GM21526 (cell line): ENCODE data around the gene ZBTB8A.
"Not testable (repeated sequence)": the region's sequence is repeated elsewhere in the genome, so short reads cannot be mapped to it uniquely, and the experiment has no call there.

Experiments
- ATAC-seq: cut with Tn5 transposase; IDR thresholded peaks from one replicate; pipeline ENCODE4 v1.9.1; 2021; ENCODE audit warnings: moderate library complexity; ENCODE audit not compliant: unreplicated experiment, low FRiP score

Gene ZBTB8A

DNA sequence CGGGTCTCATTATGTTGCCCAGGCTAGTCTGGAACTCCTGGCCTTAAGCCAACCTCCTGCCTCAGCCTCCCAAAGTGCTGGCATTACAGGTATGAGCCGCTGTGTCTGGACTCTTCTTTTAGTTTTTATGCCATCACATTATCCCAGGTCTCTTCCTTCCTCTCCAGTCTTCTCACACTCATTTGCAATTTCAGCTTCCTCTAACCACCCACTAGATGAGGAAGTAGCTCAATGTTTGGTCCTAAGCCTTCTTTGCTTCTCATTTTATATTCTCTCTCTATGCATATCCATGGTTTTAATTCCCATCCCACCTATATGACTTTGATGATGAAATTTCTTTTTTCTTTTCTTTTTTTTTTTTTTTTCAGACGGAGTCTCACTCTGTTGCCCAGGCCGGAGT is 3.1 kb upstream of the ZBTB8A start:
- no peak for ATAC-seq

- ATAC-seq: no peak
Measured at GRCh38 chr1:32536764-32537163, 2.5 kb upstream of the ZBTB8A start.

DNA sequence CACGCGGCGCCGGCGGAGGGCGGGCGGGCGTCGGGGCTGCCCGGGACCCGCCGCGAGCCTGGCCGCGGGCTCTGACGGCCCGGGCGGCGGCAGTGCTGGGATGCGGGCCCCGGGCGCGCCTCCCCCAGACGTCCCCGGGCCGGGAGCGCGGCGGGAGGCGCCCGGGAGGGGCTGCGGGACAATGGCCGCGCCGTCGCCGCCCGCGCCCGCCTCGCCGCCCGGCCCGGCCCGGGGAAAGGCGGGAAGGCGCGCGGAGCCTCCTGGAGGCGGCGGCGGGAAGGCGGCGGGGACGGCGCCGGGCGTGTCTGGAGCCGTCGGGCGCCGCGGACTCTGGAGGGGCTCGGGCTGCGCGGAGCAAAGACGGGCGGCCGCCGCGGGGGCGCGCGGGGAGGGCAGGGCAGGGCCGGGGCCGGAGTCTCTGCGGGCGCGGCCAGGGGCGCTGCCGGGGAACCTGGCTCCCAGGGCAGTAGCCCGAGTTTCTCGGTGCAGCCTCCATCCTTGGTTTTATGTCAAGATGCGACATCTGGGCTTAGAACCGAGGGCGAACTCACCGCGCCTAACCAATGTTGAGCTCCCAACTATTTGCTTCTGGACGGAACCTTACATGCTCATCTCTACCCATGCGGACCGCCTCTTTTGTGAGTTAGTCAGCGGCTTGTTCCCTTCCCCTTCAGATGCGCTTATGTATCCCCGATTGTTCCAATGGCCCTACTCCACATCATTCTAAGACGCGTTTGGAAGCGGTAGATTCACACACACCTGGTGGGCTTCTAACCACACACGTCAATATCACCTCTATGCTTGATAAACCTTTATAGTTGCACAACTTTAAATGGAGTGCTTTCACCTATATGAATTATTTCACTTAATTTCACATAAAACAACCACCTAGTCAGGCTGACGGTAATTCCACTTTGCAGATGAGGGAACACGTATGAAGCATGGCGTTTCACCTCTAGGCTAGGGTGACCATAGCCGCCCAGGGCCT is 651 bp downstream of the ZBTB8A start:
- no peak for ATAC-seq

DNA sequence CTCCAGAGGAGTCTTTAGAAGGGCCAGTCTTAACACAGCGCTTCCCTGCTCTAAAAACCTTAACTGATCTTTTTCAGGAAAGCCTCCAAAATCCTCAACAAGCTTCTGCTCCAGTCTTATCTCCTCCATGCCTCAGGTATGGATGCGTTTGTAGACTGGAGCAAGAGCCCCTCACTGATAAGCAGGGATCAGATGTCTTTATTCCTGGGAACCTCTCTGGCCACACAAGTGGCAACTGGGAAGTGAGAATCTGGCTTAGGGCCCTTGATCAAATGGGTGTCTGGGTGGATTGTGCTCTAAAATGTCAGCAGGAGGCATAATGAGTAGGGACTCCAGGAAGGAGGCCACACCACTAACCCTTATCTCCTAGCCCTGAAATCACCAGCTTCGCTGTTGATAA is 1.4 kb downstream of the ZBTB8A start:
- ATAC-seq: no peak

DNA sequence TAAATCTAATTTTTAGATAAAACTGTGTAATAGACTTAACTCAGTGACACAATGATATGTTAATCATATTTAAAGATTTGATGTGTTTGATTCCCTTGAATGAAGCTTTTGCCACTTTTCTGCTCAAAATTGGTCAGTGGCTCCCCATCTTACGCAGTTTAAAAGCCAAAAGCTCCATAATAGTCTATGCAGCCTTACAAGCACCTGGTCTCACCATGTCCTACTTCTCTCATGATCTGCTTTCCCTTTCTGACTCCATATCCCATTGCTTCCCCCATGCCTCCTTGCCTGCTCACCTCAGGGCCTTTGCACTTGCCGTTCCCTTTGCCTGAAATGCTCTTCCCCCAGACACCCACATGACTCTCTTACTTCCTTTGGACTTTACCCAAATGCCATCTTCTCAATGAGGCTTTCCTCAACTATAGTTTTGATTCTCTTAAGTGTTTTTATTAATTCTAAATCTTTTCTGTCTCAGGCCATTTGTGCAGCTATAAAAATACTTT is 1.9 kb downstream of the ZBTB8A start:
- ATAC-seq: no peak

GRCh38 chr1:32546611-32547010 is 7.4 kb downstream of the ZBTB8A start:
- ATAC-seq: no peak

DNA sequence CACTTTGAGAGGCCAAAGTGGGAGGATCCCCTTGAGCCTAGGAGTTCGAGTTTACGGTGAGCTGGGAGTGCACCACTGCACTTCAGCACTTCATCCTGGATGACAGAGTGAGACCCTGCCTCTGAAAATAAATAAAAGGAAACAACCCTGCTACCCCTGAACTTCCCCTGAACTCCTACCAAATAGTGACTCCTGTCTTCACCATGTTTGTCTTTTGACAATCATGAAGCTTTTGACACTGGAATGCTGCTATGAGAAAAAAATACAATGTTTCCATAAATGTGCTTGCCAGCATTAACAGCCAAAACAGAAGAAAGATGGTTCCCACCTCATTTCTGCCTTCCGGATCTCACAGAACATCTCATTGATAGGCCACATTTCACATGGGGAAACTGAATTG is 10.4 kb downstream of the ZBTB8A start:
- ATAC-seq: no peak

- ATAC-seq: no peak
Measured at GRCh38 chr1:32554288-32554687, 15.1 kb downstream of the ZBTB8A start.

GRCh38 chr1:32557035-32557434 is 17.8 kb downstream of the ZBTB8A start:
- not testable (repeated sequence) for ATAC-seq

DNA sequence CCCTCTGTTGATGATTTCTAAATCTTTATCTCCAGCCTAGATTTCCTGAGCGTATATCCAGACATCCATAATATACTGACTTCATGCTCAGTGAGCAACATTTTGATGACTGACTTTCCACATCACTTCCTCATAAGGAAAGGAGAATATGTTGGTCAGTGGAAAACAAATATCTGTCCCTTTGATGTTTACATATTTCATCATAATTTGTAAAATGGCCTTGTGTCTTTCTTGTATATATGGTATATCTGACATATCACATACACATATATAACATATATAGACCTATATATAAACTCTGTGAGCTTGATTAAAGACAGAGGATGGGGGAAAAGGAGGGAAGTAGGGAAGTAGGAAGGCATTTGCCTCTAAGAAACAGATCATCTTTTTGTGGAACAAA is 18.6 kb downstream of the ZBTB8A start:
- ATAC-seq: no peak

- no peak for ATAC-seq
Measured at GRCh38 chr1:32568929-32569328, 29.7 kb downstream of the ZBTB8A start.

- ATAC-seq: no peak
Measured at GRCh38 chr1:32580348-32581017, 41.3 kb downstream of the ZBTB8A start.

GRCh38 chr1:32592943-32593342 is 53.7 kb downstream of the ZBTB8A start:
- no peak for ATAC-seq

DNA sequence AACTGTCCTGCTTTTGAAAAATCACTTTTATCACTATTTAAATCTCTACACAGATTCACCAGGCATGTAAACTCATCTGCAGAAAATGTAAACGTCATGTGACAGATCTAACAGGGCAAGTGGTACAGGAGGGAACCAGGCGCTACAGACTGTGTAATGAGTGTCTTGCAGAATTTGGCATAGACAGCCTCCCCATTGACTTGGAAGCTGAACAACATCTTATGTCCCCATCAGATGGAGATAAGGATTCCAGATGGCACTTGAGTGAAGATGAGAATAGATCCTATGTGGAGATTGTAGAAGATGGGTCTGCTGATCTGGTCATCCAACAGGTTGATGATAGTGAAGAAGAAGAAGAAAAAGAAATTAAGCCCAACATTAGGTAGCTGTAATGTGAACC is 60.8 kb downstream of the ZBTB8A start:
- ATAC-seq: no peak

GRCh38 chr1:32605711-32606424 is 66.6 kb downstream of the ZBTB8A start:
- no peak for ATAC-seq

- ATAC-seq: no peak
Measured at GRCh38 chr1:32606565-32607371, 67.5 kb downstream of the ZBTB8A start.

GRCh38 chr1:32609180-32609579 is 70.0 kb downstream of the ZBTB8A start:
- no peak for ATAC-seq

GRCh38 chr1:32611859-32612188 is 72.6 kb downstream of the ZBTB8A start:
- no peak for ATAC-seq

DNA sequence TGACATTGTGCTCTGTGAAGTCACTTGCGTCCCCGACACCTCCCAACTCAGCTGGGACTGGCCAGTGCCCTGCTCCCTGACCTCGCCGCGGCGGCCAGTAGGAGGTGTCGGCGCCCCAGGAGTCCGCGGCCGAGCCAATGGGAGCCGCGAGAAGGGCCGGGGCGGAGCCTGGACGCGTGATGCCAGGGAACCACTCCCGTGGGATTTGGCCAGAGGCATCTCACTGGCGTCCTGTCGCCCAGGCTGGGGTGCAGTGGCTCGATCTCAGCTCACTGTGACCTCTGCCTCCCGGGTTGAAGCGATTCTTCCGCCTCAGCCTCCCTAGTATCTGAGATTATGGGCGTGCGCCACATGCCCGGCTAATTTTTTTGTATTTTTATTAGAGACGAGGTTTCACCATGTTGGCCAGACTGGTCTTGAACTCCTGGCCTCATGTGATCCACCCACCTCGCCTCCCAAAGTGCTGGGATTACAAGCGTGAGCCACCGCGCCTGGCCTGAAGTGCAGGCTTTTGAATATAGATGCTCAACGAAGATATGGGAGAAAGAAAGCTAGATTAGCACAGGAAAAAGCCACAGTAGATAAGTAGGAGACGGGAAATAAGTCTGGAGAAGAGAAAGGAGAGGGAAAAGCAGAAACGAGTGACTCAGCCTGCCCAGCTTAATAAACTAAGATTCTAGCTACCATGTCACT is 73.1 kb downstream of the ZBTB8A start:
- no peak for ATAC-seq

- ATAC-seq: no peak
Measured at GRCh38 chr1:32613472-32613871, 74.2 kb downstream of the ZBTB8A start.
